Caco-2 (cell line): Measurements from ENCODE around the gene SCP2. TPM values are rescaled to one million over a fixed set of nuclear protein-coding genes. Genes with fewer than 3 reads are reported as not detected.
A peak's percentile ranks its signal among the peaks of the same experiment; 100 is the strongest.

ENCODE experiments used
- BruUV-seq: library from RNA; stranded (reverse); fragments of 400-500 nt; replicated peaks from 2 replicates; lab custom pipeline; 2021; lab: Mats Ljungman, UMichigan
- CTCF ChIA-PET: fragments of 300-600 bp; sonication (Branson Sonifier 250); formaldehyde crosslinking; loops from one replicate; lab custom pipeline; 2022; ENCODE audit warnings: antibody characterized with exemption; lab: Charles Lee
- POLR2A ChIA-PET: fragments of 300-600 bp; sonication (Branson Sonifier 250); formaldehyde crosslinking; loops from one replicate; lab custom pipeline; 2022; ENCODE audit warnings: antibody characterized with exemption; lab: Charles Lee
- DNase-seq, 2 experiments: peaks; one replicate each; pipeline versions ENCODE4 v3.0.0 to v3.0.0-alpha.2; 2020 to 2022
- H3K27me3 ChIP-seq: replicated peaks from 2 replicates; pipeline ENCODE4 v1.6.0; 2011; ENCODE audit warnings: low read length; ENCODE audit not compliant: control insufficient read depth, insufficient read depth
- H3K36me3 ChIP-seq: 2 replicates; pipeline ENCODE4 v1.5.1; 2011; ENCODE audit warnings: low read length; ENCODE audit not compliant: control insufficient read depth, insufficient read depth
- H3K4me1 ChIP-seq: fragments of 250-450 bp; sonication (Bioruptor Pico); 2 replicates; pipeline ENCODE4 v1.5.1; 2020; ENCODE audit warnings: mild to moderate bottlenecking
- H3K4me3 ChIP-seq: 2 replicates; pipeline ENCODE4 v1.5.1; 2011; ENCODE audit warnings: low read depth, mild to moderate bottlenecking, control low read depth, low read length
- H3K9me3 ChIP-seq: fragments of 250-450 bp; sonication (Bioruptor Pico); 2 replicates; pipeline ENCODE4 v1.5.1; 2020; ENCODE audit warnings: mild to moderate bottlenecking, moderate library complexity
- H3K27ac Mint-ChIP-seq: one replicate; pipeline ENCODE4 v1.8.0; 2022; ENCODE audit warnings: mixed read lengths; ENCODE audit not compliant: unreplicated experiment
- H3K27me3 Mint-ChIP-seq: one replicate; pipeline ENCODE4 v1.8.0; 2022; ENCODE audit warnings: mixed read lengths; ENCODE audit not compliant: insufficient read depth, unreplicated experiment
- H3K36me3 Mint-ChIP-seq: one replicate; pipeline ENCODE4 v1.8.0; 2022; ENCODE audit warnings: mild to moderate bottlenecking, mixed read lengths; ENCODE audit not compliant: insufficient read depth, unreplicated experiment
- H3K4me1 Mint-ChIP-seq: one replicate; pipeline ENCODE4 v1.8.0; 2022; ENCODE audit warnings: low read depth, mixed read lengths; ENCODE audit not compliant: unreplicated experiment
- H3K4me3 Mint-ChIP-seq: one replicate; pipeline ENCODE4 v1.8.0; 2022; ENCODE audit warnings: mild to moderate bottlenecking, moderate library complexity, mixed read lengths; ENCODE audit not compliant: unreplicated experiment
- H3K9me3 Mint-ChIP-seq: one replicate; pipeline ENCODE4 v1.8.0; 2022; ENCODE audit warnings: mixed read lengths; ENCODE audit not compliant: unreplicated experiment
- intact Hi-C: fragments of 100-400 bp; cut with micrococcal nuclease; formaldehyde crosslinking; loops from one replicate; pipeline ENCODE4 v1.10.0; 2022; ENCODE audit not compliant: unreplicated experiment
- total RNA-seq: library from RNA; stranded (reverse); gene quantifications from 2 replicates; pipeline ENCODE4 v1.2.3, GENCODE V29; 2022
- TF ChIP-seq, protein P1 (sequence below), 2 experiments: fragments of 200-600 bp in 1 of 2; IDR thresholded peaks; 1 replicate in 1 of 2; 2 replicates in 1 of 2; pipeline versions ENCODE4 v1.5.1 to v1.8.0; 2011 to 2022; ENCODE audit warnings: antibody characterized with exemption in 1 of 2, control low read depth in 1 of 2, inconsistent platforms in 1 of 2, low read depth in 1 of 2, low read length in 1 of 2, mild to moderate bottlenecking in 1 of 2, moderate library complexity in 1 of 2; ENCODE audit not compliant: insufficient read depth in 1 of 2, severe bottlenecking in 1 of 2, unreplicated experiment in 1 of 2

SCP2 gene
- total RNA-seq, 1 experiment from 2014 or later: 67.0 TPM

GRCh38 chr1:52952112-52952511, 25.0 kb downstream of the SCP2 start:
- TF ChIP-seq, protein P1, sequence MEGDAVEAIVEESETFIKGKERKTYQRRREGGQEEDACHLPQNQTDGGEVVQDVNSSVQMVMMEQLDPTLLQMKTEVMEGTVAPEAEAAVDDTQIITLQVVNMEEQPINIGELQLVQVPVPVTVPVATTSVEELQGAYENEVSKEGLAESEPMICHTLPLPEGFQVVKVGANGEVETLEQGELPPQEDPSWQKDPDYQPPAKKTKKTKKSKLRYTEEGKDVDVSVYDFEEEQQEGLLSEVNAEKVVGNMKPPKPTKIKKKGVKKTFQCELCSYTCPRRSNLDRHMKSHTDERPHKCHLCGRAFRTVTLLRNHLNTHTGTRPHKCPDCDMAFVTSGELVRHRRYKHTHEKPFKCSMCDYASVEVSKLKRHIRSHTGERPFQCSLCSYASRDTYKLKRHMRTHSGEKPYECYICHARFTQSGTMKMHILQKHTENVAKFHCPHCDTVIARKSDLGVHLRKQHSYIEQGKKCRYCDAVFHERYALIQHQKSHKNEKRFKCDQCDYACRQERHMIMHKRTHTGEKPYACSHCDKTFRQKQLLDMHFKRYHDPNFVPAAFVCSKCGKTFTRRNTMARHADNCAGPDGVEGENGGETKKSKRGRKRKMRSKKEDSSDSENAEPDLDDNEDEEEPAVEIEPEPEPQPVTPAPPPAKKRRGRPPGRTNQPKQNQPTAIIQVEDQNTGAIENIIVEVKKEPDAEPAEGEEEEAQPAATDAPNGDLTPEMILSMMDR (IDR thresholded peaks at IDR 0.05; ENCODE audit: insufficient read depth in 1 of 2, low read depth in 1 of 2, low read length in 1 of 2, severe bottlenecking in 1 of 2, unreplicated experiment in 1 of 2): no peak
- Mint-ChIP-seq H3K27me3 (no peaks in the 10 kb centered on the region), H3K9me3 (no peaks in the 10 kb centered on the region), H3K4me3 (no peak overlapping the region), H3K27ac (no peak overlapping the region), H3K36me3 (no peaks in the 10 kb centered on the region), H3K4me1 (peaks cover 10% of the 10 kb centered on the region)
- Histone ChIP-seq H3K27me3 (no peaks in the 10 kb centered on the region), H3K4me3 (no peak overlapping the region), H3K4me1 (peaks cover 8% of the 10 kb centered on the region), H3K36me3 (0 out of 2 replicates have a peak, but pooled peaks cover 2% of the 10 kb centered on the region), H3K9me3 (no peaks in the 10 kb centered on the region)
- BruUV-seq: no TSS peak
- no peak for DNase-seq
- intact Hi-C loops: no loop called here
- CTCF ChIA-PET: no interaction called here
- POLR2A ChIA-PET: no interaction called here

DNA sequence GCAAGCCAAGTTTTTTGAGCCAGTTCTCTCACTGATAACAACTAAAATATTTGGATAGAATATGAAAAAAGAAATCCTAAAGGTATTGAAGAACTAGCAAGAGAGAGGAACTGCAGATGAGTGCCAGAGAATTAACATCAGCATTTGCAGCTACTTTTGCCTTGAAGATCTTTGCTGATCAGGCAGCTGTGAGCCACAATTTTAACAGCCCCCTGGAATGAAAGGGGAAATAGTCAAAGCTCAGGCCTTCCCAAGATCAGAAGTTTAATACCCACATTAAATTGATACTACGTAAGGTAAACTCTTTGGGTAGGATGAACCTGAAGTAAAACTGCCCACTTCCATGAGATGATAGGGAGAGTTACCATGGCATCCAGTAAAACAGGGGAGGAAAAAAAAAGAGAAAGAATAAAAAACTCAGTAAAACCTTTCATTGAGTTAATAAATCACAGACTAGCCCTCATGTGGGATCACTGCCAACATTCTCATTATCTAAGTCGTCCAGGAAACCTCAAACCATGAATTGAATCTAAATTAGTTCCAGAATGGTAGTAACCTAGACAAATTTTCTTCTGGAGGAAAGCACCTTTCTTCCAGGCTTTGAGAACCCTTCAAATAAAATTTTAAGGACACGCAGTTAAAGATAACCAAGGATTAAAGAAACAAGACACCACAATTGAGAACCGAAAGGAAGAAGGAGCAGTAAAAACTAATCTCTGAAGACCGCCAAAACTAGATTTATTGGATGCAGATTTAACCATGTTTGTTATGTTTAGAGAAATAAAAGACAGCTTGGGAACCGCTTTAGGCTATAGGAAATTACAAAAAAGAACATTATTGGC, 28.3 kb downstream of the SCP2 start:
- no peak overlapping the region for H3K4me3 ChIP-seq
- Mint-ChIP-seq H3K4me3 (no peak overlapping the region), H3K27me3 (no peaks in the 10 kb centered on the region), H3K27ac (peak overlapping the region; percentile 29), H3K9me3 (no peaks in the 10 kb centered on the region), H3K36me3 (no peaks in the 10 kb centered on the region), H3K4me1 (peaks cover 4% of the 10 kb centered on the region)
- no peak for DNase-seq
- peaks cover 6% of the 10 kb centered on the region for H3K4me1 ChIP-seq
- TF ChIP-seq, protein P1 (IDR thresholded peaks at IDR 0.05; ENCODE audit: insufficient read depth in 1 of 2, low read depth in 1 of 2, low read length in 1 of 2, severe bottlenecking in 1 of 2, unreplicated experiment in 1 of 2): no peak
- intact Hi-C loops: no loop called here
- 0 out of 2 replicates have a peak, but pooled peaks cover 2% of the 10 kb centered on the region for H3K36me3 ChIP-seq
- H3K9me3 ChIP-seq: no peaks in the 10 kb centered on the region
- H3K27me3 ChIP-seq: no peaks in the 10 kb centered on the region
- BruUV-seq: no TSS peak
- ChIA-PET CTCF (interaction anchor here (0.6 kb wide), 1 partner anchor 273 kb away, joined by 4 read pairs; no protein-coding TSS in a partner anchor), POLR2A (no interaction called here)

GRCh38 chr1:52963101-52963500, 36.0 kb downstream of the SCP2 start:
- Mint-ChIP-seq H3K4me1 (no peaks in the 10 kb centered on the region), H3K36me3 (no peaks in the 10 kb centered on the region), H3K4me3 (no peak overlapping the region), H3K9me3 (no peaks in the 10 kb centered on the region), H3K27ac (no peak overlapping the region), H3K27me3 (no peaks in the 10 kb centered on the region)
- TF ChIP-seq, protein P1 (IDR thresholded peaks at IDR 0.05; ENCODE audit: insufficient read depth in 1 of 2, low read depth in 1 of 2, low read length in 1 of 2, severe bottlenecking in 1 of 2, unreplicated experiment in 1 of 2): no peak
- no peaks in the 10 kb centered on the region for H3K9me3 ChIP-seq
- H3K27me3 ChIP-seq: no peaks in the 10 kb centered on the region
- no peaks in the 10 kb centered on the region; the same call in 1 of the 2 replicates for H3K36me3 ChIP-seq
- no peaks in the 10 kb centered on the region for H3K4me1 ChIP-seq
- no TSS peak for BruUV-seq
- intact Hi-C loops: no loop called here
- H3K4me3 ChIP-seq: no peak overlapping the region
- no peak for DNase-seq
- ChIA-PET CTCF (no interaction called here), POLR2A (interaction anchor here (0.6 kb wide), 1 partner anchor 10 kb away, joined by 3 read pairs; no protein-coding TSS in a partner anchor)
